A549 (cell line): ENCODE measurements around the gene ZNF575.
A peak's percentile ranks its signal among the peaks of the same experiment; 100 is the strongest.

Experiments used
- CBX2 ChIP-seq: fragments of 200-600 bp; sonication (generic); IDR thresholded peaks from 2 replicates; pipeline ENCODE4 v1.6.1; 2016; ENCODE audit warnings: low read depth, mild to moderate bottlenecking, borderline replicate concordance
- EP300 ChIP-seq, 2 experiments: fragments of >200 bp; sonication (Bioruptor Twin); formaldehyde crosslinking; IDR thresholded peaks; 2 replicates in 1 of 2; 3 replicates in 1 of 2; pipeline ENCODE4 v1.6.1; 2016 to 2017
- JUN ChIP-seq, 2 experiments: fragments of >200 bp; sonication (Bioruptor Twin); formaldehyde crosslinking; IDR thresholded peaks; 2 replicates in 1 of 2; 3 replicates in 1 of 2; pipeline ENCODE4 v1.6.1; 2016 to 2017
- MYC ChIP-seq: IDR thresholded peaks from 2 replicates; pipeline ENCODE4 v1.6.1; 2012; ENCODE audit warnings: mild to moderate bottlenecking, inconsistent platforms, low read length, improper control_type of control experiment, borderline replicate concordance
- NFE2L2 ChIP-seq: fragments of 150-350 bp; conservative IDR thresholded peaks from 2 replicates; pipeline ENCODE4 v1.6.1; 2014; ENCODE audit warnings: low read length
- POLR2A ChIP-seq: IDR thresholded peaks from 2 replicates; pipeline ENCODE4 v1.6.1; 2012; ENCODE audit warnings: mild to moderate bottlenecking, low read length
- TF ChIP-seq, protein P1 (sequence below): fragments of >200 bp; sonication (Bioruptor Twin); formaldehyde crosslinking; IDR thresholded peaks from 3 replicates; pipeline ENCODE4 v1.5.1; 2016
- TF ChIP-seq, protein P2 (sequence below): IDR thresholded peaks from 2 replicates; pipeline ENCODE4 v1.6.1; 2012
- TF ChIP-seq, protein P3 (sequence below): IDR thresholded peaks from 2 replicates; pipeline ENCODE4 v1.6.1; 2012; ENCODE audit warnings: low read depth, borderline replicate concordance

DNA sequence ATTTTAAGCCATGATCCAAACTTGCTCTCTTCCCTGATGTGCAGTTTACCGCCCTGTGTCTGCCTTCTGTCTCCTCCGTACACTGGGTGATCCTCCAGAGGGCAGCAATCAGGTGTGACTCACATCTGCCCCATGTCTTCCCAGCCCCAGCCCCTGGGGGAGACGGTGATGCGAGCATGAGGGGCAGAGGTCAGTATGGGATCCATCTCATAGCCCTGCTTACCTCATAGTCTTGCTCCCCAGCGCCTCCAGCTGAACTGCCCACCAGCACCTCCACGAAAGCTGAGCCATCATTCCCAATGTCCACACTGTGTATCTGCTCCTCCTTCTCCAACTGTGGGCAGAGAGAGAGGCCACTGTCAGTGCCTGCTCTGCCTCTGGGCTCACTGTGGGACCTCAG, 27.7 kb downstream of the ZNF575 start:
- TF ChIP-seq, protein P1, sequence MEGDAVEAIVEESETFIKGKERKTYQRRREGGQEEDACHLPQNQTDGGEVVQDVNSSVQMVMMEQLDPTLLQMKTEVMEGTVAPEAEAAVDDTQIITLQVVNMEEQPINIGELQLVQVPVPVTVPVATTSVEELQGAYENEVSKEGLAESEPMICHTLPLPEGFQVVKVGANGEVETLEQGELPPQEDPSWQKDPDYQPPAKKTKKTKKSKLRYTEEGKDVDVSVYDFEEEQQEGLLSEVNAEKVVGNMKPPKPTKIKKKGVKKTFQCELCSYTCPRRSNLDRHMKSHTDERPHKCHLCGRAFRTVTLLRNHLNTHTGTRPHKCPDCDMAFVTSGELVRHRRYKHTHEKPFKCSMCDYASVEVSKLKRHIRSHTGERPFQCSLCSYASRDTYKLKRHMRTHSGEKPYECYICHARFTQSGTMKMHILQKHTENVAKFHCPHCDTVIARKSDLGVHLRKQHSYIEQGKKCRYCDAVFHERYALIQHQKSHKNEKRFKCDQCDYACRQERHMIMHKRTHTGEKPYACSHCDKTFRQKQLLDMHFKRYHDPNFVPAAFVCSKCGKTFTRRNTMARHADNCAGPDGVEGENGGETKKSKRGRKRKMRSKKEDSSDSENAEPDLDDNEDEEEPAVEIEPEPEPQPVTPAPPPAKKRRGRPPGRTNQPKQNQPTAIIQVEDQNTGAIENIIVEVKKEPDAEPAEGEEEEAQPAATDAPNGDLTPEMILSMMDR, result peak; percentile 17; the same call in 1 of the 3 replicates
- TF ChIP-seq, protein P2, sequence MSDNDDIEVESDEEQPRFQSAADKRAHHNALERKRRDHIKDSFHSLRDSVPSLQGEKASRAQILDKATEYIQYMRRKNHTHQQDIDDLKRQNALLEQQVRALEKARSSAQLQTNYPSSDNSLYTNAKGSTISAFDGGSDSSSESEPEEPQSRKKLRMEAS, result no peak
- TF ChIP-seq NFE2L2, result no peak
- no peak for TF ChIP-seq MYC
- no peak for TF ChIP-seq JUN (IDR thresholded peaks at IDR 0.05)
- TF ChIP-seq EP300 (IDR thresholded peaks at IDR 0.05), result no peak
- no peak for TF ChIP-seq CBX2
- TF ChIP-seq POLR2A, result no peak
- TF ChIP-seq, protein P3, sequence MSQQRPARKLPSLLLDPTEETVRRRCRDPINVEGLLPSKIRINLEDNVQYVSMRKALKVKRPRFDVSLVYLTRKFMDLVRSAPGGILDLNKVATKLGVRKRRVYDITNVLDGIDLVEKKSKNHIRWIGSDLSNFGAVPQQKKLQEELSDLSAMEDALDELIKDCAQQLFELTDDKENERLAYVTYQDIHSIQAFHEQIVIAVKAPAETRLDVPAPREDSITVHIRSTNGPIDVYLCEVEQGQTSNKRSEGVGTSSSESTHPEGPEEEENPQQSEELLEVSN, result no peak
